Right lung (tissue), 5 donors: Measurements from ENCODE around the gene ACTL8. TPM values are rescaled to one million over a fixed set of nuclear protein-coding genes. Genes with fewer than 3 reads are reported as not detected.

Experiments
- DNase-seq, 2 donors: peaks; one replicate each; pipeline ENCODE4 v3.0.0-alpha.2; 2013
- polyA plus RNA-seq, 5 donors: library from polyadenylated mRNA; unstranded; fragments of 120-200 nt; gene quantifications; one replicate each; pipeline versions ENCODE4 v1.2.1 to v1.2.3, GENCODE V29; 2013; ENCODE audit warnings: inconsistent platforms in 1 of 5, low replicate concordance in 1 of 5; ENCODE audit not compliant: insufficient read length in 5 of 5, insufficient read depth in 1 of 5

ACTL8 gene
- polyA plus RNA-seq, 5 donors, result not detected

GRCh38 chr1:17802164-17802563, 47.0 kb downstream of the ACTL8 start:
- no peak for DNase-seq

DNA sequence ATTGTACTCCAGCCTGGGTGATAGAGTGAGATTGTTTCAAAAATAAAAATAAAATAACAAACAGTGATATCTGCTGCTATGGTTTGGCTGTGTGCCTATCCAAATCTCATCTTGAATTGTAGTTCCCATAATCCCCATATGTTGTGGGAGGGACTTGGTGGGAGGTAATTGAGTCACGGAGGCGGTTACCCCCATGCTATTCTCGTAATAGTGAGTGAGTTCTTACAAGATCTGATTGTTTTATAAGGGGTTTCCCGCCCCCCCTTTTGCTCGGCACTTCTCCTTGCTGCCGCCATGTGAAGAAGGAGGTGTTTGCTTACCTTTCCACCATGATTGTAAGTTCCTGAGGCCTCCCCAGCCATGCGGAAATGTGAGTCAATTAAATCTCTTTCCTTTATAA, 47.8 kb downstream of the ACTL8 start:
- DNase-seq, result no peak

- DNase-seq, result no peak
These were observed 50.9 kb downstream of the ACTL8 start for GRCh38 chr1:17805869-17806684.

GRCh38 chr1:17808816-17809215, 53.7 kb downstream of the ACTL8 start:
- no peak for DNase-seq

- DNase-seq, result no peak
These were observed 55.5 kb downstream of the ACTL8 start for GRCh38 chr1:17810668-17811067.

DNA sequence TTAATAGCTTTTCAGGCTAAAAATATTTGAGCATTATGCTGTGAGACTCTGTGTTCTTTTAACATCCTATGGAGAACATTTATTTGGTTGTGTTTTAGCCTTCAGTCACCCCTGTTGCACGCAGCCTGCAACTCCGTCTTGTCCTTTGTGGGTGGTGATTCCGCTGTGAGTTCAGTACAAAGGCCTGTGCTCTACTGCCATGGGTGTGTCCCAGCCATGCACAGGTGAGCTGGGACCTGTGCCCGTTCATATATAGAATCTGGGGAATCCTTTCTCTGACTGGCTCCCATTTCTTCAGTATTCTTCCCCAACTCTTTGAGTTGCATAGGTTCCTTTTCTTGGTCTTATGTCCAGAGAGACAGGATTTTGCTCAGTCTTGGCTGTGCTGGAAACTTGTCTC, 61.4 kb downstream of the ACTL8 start:
- no peak for DNase-seq

DNA sequence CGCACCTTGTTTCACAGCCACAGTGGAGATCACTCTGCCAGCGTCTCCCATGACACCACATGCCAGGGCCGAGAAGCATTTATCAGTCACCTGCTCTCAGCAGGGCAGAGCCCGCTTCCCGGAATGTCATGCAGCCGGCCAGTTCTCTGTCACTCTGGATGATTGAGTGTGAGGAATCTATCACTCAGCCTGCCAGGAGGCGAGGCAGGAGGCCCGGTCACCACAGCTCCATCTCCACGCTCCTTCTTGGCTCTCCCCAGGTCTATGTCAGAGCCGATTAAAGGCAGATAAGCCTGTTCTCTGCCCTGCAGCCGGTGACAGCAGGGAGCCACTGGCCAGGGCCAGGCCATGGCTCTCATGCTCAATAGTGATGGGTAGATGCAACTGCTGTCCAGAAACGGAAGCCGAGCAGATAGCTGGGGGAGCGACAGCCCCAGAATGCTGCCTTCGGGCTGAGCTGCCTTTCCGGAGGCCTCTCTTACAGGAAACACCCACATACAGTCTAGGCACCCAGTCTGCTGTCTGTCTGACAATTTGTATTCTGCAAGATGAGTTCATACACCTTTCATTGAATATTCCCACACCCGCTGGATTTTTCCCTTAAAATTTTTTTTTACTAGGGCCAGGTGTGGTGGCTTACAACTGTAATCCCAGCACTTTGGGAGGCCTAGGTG, 64.1 kb downstream of the ACTL8 start:
- DNase-seq, result no peak

DNA sequence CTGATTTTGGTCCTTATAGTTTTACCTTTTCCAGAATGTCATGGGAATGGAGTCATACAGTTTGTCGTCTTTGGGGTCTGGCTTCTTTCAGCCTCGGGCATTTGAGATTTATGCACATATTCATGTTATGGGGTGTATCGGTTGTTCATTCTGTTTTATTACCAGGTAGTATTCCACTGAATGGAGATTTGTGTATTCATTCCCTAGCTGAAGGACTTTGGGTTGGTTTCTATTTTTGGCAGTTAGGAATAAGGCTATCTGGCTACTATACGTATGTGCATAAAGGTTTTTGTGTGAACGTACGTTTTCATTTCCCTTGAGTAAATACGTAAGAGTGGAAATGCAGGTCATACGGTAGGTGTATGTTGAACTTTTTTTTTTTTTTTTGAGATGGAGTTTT, 65.1 kb downstream of the ACTL8 start:
- no peak for DNase-seq

- DNase-seq, result no peak
These were observed 67.8 kb downstream of the ACTL8 start for GRCh38 chr1:17822741-17823426.

GRCh38 chr1:17825273-17826164, 70.4 kb downstream of the ACTL8 start:
- no peak for DNase-seq

- peak in 1 of 2 donors; percentile 5 for DNase-seq
These were observed 71.0 kb downstream of the ACTL8 start for GRCh38 chr1:17826165-17826488.

DNA sequence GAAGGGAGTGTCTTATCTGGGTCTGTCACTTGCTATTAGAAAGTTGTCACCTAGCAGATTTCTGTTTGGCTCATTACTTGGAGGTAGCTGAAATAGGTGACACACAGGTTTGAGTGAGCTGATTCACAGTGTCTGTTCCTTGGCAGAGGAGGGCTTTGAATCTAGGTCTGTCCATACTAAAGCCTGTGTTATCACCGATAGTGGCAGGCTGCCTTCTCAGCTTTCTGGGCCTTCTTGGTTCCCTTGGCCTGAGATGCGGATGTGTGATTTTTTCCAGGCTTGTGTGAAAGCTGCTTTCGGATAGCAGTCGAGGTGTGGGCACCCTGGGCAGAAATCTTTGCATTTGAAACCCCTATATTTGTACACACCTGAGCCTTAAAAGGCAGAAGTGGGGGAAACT, 73.9 kb downstream of the ACTL8 start:
- no peak for DNase-seq

GRCh38 chr1:17829579-17829978, 74.4 kb downstream of the ACTL8 start:
- no peak for DNase-seq

DNA sequence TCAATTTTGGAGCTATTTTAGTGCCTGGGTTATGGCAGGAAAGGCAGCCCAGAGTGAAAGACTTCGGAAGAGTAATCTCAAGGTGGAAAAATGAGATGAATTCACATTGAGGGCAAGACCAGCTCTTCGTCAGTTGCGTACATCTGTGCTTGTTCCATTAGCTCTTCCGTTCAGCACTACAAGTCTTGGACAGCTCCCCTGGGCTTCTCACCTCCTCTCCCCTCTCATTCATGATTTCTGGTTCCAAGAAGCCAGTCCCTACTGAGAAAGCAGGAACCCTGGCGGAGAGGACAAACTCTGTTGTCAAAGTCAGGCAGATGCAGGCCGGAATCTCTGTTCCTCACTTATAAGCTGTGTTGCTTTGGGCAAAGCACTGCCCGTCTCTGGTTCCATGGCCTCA, 76.5 kb downstream of the ACTL8 start:
- DNase-seq, result peak; percentile 16 to 36

GRCh38 chr1:17833661-17834501, 78.7 kb downstream of the ACTL8 start:
- no peak for DNase-seq

DNA sequence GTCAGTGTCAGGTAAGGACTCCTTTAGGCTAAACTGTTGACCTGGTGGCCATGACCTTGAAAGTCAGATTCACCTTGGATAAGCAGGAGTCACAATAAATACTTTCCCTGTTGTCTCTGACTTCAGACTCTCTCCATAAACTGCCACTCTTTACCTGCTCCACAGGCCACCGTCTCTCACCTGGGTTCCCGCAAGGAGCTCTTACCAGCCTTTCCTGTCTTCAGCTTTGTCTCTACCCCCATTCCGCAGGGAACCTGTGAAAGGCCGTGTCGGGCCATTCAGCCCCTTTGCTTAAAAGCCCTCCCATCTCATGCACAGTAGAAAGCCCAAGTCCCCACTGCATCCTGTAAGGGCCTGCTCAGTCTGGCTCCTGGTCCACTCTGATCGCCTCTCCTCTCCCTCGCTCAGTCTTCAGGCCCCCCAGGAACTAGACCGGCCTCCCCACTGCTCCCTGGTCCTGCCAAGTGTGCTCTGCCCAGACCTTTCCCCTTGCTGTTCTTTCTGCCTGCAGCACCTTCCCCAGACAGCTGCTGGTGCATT, 79.5 kb downstream of the ACTL8 start:
- no peak for DNase-seq

GRCh38 chr1:17837233-17838030, 82.3 kb downstream of the ACTL8 start:
- DNase-seq, result no peak

DNA sequence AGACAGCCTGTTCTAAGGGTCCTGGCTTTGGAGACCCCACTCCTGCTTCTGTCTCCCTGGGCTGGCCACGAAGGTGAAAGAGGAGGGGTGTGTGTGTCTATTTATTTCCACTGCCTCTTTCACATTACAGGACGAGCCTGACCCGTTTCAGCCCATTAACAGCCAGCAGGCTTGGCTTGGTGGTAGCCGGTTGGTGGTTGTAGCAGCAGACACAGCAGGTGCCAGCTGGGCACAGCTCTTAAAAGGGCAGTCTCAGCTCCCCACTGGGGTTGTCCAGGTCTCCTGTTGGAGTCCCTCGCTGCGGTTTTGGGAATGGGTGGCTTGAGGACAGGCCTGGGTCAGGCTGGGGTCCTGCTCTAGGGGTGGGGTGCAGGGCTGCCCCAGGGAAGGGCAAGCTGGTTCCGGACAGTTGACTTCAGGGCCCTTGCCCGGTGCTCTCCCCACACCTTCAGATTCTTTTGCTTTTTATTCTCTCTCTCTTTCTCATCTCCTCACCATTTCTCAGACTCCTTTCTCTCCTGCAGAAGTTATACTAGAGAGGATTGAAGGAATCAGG, 84.6 kb downstream of the ACTL8 start:
- no peak for DNase-seq

- DNase-seq, result no peak
These were observed 86.8 kb downstream of the ACTL8 start for GRCh38 chr1:17841944-17842343.

DNA sequence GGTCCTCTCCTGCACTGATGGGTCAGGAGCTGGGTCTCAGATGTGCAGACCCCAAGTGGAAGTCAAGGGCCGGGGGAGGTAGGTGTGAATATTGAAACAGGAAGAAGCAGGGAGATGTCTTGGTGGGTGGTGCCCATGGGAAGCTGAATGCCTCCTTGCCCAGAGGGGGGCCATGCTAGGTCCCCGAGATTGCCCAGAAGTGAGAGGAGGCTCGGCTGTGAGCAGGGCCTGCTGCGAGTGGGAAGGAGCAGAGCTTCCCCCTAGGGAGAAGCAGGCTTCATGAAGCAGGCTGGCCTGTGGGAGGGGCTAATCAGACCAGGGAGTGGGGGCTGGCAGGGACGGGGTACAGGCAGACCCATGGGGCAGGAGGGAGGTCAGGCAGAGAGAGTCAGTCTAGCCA, 87.6 kb downstream of the ACTL8 start:
- DNase-seq, result no peak
